ENCODE measurements around the gene CRB2.

CRB2 gene

DNA sequence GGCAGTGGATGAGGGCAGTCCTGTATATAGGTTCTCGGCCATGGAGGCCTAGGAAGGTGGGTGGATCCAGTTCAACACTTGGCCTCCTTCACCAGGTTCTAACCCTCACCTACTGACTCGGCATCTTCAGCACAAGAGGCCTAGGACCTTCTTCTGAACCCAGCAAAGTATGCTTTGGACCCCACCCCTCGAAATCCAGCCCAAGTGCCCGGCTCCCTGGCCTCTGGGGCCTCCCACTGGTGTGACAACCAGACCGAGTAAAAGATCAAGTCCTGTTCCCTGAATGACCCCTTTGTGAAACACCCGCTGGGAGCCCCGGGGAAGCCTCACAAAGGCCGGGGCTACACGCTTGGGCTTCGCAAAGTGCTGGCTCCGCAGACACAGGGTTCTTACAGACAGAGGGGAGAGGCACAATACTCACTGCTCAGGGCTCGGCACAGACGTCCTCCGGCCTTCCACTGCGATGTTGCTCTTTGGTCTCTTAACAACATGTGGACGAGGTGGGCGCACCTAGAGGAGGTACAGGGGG, 47.0 kb downstream of the CRB2 start:
- no peak for DNase-seq (ENCODE audit: low read depth in 3 of 3)

DNA sequence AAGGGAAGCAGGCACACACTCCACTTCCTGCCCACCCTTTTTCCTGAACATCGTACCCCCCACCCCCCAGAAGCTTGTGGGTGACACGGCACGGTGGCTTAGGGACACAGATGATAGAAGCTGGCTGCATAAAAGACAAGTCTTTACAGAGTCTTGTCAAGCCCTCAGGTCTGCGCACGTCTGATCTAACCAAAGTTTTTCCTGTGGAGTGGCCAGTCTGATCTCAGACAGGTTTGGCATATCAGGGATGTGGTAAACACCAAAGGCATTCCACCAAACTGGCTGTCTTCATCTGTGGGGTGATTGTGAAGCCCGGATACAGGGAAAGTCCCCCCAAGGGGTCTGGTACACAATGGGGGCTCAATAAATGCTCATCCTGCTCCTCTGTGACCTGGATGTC, 50.0 kb downstream of the CRB2 start:
- DNase-seq (ENCODE audit: low read depth in 3 of 3) = no peak

DNA sequence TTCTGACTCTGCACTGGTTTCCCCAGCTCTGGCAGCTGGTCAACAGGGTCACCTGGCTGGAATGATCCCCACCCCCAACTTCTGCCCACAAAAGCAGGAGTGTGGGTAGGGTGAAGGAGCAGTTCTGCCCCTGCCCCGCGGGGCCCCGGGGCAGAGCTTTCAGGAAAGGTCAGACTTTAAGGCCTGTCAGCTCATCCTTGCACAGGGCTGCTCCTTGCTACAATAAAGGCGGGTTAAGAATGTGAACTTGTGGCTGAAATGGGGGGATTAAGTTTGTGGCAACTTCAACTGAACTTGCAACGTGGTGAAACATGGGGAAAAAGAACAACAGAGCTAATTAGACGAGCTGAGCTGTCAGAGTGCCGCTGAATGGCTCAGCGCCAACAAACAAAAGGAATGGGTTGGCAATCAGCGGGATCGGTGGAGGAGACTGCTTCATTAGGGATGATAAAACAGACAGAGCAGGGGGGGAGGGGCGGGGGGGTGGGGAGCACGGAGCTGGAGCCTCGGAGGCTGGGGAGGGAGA, 50.8 kb downstream of the CRB2 start:
- no peak for DNase-seq (ENCODE audit: low read depth in 3 of 3)

DNA sequence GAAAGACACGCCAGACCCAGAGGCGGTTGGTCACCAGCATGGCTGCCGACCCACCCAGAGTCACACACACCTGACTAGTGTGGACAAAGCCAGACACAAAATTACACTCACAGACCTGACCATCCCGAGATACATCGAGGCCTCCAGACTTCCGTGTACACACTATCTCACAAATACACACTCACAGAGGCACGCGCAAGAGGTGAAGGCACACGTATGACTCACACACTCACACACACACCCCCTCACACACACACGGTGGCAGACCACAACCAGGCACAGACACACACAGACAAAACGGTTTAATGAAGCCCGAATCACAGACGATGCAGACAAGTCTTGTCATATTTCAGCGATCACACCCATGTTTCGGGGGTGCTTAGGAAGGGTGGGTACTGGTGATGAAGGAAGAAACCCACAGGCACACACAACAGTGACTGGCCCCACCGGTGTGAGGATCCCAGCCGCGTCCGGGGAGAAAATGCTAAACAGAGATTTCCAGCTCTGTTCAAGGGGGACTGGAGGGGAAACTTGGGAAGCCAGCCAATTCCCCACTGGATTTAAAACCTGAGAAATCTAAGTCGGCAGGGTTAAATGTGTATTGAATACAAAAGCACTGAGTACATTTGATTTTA, 51.3 kb downstream of the CRB2 start:
- DNase-seq (ENCODE audit: low read depth in 3 of 3) = no peak

DNA sequence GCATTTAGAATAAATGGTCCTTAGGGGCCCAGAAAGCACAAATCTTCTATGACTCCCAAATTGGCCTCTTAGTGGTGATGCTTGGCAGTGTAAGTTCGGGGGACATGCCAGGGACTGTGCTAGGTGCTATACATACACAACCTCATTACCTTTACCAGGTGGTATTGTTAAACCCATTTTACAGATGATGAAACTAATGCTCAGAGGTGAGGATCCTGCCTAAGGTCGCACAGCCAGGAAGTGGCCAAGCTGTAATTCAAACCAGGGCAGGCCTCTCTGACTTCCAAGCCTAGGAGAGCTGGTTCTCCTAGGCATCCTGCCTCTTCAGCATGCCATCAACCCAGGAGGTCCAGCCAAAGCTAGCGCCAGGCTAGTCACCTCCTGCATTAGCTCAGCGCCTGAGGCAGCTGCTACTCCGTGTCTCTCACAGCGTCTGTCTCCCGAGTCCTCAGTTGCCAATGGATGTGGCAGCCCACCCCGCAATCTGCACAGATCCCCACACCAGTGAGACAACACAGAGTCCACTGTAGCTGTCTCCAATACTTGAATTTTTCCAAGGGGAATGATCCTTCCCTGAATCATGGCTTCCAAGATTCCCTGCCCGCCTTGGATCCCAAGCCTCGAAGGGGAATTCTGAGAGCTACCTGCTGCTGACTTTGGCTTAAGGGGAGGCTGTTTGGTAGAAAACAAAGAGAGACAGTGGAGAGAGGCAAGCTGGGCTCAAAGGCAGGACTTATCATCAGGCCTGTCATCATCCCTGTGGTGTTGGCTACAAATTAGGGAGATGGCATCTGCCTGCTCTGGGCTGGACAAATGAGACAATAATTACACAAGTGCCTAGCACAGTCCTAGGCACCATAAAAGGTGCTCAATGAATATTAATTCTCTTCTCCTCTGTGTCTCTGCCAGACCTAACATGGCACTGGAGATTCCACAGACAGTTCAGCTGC, 52.6 kb downstream of the CRB2 start:
- no peak for DNase-seq (ENCODE audit: low read depth in 3 of 3)

DNA sequence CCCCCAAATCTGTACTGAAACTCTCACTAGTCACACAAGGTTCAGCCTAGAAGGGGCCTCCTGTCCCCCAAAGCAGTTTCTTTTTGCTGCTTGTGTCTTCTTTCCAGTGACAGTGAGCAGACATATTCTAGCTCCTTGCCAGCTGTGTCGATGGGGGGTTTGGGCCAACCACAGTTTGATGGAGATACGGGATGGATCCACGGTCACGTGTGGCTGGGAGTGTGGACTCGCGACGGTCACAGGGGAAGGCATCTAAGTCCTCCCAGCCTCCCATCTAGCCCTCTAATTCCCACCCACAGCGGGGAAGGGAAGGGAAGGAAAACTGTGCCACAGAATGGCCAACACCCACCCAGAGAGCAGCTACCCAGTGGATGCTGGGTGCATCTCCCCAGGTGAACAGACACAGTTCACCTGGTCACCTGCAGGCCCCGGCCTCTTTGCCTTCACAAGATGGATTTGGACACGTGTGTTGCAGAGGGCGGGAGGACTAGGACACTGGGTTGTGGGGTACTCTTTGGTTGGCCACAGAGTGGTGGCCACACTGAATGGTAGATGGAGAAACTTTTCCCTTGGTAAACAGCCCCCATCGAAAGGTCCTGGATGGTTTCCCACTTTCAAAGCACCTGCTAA, 54.4 kb downstream of the CRB2 start:
- no peak for DNase-seq (ENCODE audit: low read depth in 3 of 3)

DNA sequence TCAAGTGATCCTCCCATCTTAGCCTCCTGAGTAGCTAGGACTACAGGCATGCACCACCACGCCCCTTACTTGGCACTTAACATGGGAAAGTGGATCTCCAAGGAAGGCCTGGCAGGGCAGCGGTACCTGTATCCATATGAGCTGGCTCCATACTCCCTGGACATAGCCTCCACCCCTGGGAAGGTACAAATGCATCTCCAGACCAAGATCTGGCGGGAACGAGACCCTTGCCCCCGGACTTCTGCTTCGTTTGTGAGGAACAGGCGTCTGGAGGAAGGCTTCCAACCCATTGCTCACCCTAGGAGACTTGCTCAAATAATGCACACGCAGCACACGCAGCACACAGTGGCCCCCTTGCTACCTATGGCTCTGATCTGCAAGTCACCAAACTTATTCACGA, 55.2 kb downstream of the CRB2 start:
- DNase-seq (ENCODE audit: low read depth in 3 of 3) = no peak

DNA sequence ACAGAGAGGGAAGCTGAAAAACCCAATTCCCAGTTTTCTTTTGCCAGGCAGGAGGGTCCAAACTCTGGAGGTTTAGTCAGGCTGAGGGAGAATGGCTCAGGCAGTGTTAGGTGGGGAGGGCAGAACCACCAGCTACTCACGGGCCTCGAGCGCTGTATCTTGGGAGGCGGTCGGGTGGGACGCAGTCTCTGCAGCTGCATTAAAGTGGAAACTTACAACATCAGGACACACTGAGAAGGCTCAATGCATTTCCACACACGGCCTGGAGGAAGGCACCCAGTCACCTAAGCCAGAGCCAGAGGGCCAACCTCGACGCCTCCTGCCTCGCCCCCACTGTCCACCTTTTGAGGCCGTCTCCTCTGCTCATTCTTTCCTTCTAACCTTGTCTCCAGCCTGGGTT, 55.6 kb downstream of the CRB2 start:
- DNase-seq (ENCODE audit: low read depth in 3 of 3) = no peak

DNA sequence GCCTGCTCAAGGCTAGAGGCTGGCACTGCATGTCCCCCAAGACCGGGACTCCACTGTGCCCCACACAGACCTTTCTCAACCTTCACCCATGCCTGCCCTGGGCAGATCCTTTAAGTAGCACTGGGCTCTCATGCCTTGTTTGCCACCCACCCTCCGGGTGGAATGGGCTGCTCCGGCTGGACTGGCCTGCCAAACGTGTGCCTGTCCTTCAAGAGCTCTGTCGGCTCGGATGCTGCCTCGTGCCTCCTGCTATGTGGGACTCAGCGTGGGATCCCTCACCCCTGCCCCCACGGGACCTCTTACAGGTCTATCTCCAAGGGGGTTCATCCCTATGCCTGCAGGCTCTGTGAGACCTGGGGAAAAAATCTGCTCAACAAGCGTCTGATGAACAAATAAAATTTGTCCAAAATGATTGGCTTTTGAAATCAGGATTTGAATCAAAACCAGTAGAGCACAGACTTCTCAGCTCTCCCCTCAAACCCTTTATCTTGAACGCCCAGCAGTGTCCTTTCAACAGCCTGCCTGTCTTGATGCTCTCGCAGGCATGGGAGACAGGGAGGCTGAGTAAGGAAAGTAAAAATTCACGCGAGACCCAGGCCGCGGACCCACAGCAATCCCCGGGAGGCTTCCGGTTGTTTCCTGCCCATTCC, 56.3 kb downstream of the CRB2 start:
- DNase-seq (ENCODE audit: low read depth in 3 of 3) = no peak

DNA sequence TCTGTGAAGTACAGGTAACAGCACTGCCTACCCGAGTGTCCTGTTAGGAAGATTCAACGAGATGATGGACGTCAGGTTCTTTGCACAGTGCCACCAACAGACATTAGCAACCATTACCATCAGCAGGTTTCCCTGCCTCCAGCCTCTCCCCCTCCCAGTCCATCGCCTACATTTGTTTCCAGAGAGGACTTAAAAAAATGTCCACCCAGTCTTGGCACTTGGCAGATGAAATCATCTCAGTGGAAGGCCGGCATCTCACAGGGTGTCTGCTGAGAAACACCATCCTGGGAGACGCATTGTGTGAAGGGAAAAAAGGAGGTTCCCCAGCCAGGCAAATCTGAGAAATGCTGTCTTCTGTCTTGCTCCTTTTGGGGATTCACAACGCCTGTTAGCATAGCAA, 58.2 kb downstream of the CRB2 start:
- DNase-seq (ENCODE audit: low read depth in 3 of 3) = no peak

DNA sequence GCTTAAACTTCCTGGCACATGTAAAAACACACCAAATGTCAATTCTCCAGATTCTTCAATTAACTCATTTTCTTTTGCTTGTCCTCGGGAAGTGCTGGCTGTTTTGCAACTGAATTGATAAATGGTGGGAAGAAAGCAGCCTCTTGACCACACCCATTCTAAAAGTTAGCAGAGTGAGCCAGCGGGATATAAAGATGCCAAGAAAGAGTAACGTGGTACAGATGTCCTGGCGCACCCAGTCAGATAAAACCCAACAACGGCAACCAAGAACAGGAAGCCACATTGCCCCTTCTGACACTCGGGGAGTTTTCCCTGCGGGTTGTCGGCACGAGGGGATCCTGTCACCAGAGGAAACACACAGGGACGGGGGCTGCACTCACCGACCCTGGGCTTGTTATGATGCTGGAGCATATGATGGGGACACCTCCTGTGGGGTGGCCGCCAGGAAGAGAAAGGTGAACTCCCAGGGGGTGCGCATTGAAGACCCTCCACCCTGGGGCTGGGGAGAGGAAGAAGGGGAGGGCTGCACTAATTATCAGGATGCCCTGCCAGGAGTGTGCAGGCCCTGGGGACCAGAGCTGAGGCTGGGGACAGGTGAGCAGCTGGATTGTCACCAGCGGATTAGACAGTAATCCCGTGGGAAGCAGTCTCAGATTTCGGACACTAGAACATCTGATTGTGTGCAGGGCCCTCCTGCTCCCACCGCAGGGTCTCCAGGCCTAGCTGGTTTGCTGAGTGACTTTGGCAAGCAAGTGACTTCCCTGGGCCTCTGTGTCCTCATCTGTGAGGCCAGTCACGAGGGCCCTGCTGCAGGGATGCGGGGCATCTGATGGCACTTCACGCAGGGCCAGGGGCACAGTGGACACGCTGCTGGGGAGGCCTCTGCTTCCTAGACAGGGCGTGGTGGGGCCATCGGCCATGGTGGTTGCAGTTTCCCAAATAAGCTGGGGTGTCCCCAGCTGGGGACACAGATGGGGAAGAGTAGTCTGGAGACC, 59.2 kb downstream of the CRB2 start:
- DNase-seq (ENCODE audit: low read depth in 3 of 3) = no peak

DNA sequence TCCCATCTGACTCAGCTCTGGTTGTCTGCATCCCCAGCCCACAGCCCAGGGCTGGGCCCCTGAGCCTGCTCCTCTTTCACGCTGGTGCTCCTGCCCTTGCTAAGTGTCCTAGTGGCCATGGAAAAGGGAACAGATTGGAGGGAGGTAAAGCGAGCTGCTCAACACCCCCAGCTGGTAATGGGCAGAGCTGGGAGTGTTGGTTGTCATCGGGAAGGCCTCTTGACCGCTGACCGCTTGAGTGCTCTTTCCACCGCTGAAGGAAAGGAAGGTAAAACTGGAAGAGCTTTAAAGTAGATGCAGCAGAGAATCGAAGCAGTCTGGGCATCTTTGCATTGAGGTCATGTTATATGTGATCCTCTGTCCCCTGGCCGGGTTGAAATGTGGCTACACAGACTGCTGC, 60.2 kb downstream of the CRB2 start:
- no peak for DNase-seq (ENCODE audit: low read depth in 3 of 3)

DNA sequence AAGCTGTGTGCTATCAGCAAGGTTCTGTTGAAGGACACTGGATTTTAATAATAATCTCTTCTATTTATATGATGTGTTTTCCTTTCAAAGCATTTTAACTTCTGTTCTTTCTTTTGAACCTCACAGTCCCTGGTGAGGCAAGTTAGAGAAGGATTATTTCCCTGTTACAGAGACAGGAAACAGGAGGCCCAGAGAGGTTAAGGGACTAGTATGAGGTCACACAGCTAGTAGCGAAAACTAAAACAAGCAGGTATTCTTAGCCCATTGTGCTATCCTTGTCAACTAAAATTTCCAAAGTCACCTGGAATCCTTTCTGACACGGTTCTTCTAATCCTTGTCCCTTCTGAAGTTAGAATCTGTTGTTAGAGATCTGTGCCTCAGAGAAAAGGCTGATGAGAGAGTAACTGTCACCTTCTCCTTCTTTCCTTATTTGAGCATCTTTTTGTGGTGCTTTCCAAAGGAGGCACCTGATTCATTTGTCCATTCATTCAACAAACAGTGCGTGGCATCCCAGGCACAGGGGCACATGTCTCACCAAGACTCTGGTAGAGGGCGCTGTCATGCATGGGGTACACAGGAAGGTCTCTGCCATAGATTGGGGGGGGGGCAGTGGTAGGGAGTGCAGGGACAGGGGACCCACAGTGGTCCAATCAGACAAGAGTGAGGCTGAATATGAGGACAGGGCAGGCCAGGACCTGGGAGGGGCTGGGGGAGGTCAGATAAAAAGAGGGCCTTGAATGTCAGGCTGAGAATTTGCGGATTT, 61.5 kb downstream of the CRB2 start:
- DNase-seq (ENCODE audit: low read depth in 3 of 3) = no peak

DNA sequence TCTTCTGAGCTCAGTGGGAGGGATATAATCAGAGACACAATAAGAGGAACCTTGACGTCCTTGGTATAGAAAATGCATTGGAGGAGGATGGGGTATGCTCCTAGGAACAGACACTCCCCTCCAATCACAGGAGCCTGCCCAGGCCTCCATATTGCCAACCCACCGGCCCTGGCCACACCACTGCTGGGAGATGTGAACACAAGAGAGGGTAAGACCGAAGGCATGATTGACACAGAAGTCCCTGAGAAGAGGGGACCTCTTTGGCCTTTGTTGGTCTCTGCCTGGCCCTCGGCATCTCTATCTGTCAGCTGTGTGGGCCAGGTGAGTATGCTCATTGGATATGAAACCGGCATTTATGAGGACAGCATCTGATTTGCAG, 62.0 kb downstream of the CRB2 start:
- DNase-seq (ENCODE audit: low read depth in 3 of 3) = no peak

DNA sequence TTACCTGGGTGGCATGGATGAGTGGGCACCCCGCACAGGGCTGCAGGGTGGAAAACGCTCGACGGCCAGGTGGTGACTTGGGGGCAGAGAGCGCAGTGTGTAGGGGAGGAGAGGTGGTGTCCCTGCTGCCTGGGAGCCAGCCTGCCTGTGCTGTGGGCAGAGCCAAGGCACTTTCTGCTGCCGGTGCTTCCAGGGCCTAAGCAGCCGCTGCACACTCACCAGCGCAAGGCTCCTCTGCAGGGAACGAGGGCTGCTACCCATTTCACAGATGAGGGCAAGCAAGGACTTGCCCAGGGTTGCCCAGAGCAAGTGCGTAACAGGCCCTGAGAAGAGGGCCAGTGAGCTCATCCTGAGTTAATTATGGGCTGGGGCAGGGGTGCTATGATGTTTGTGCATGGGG, 62.5 kb downstream of the CRB2 start:
- no peak for DNase-seq (ENCODE audit: low read depth in 3 of 3)

DNA sequence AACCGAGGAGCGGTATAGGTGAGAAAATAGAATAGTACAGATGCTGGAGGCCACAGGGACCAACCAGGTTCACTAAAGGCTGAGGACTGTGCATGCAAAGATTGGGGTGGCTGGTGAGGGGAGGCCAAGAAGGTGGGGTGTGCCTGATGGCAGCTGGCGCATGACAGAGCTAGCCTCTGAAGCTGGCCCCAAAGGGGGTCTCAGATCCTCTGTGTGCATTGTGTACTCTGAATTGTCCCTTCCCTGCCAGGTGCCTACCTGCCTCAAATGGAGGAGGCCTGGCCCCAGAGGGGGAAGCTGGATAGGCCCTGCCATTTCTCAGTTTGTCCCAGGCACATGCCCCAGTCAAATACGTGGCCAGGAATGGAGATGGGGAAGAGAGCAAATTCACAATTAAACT, 63.1 kb downstream of the CRB2 start:
- no peak for DNase-seq (ENCODE audit: low read depth in 3 of 3)

DNA sequence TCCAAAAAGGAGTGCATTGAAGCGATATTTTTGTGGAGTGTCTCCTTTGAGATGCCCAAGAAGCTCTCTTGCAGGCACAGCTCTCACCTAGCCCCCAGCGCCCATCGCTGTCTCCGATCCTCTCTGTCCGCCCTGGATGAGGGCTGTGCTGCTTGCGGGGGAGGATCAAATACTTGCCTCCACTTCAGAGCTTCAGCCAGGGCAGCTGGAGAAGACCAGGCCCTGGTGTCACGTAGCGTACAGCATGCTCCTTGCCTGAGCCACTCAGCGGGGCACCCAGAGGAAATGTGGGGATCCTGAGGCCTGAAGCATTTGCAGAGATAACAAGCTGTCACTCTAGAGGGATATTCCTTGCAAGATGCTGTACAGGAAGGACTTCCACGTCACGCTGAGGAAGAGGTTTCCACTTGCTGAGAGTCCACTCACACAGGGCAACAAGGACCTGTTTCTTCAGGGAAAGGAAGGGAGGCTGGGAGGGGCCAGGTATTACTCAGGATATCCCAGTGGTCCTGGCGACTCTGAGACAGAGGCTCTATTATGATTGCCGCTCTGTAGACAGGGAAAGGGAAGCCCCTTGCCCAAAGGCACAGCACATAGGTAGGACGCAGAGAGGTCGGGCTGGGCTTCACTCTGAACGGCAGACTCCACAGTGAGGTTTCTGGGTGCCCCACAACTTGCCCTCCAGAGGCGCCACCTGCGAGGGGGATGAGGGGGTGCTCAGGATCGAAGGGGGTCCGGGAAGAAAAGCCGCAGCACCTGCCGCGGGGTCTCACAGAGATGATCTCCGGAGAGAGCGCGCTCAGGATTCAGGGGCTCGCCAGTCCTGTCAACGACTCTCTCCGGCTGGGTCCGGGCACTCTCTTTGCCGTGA, 64.0 kb downstream of the CRB2 start:
- no peak for DNase-seq (ENCODE audit: low read depth in 3 of 3)

DNA sequence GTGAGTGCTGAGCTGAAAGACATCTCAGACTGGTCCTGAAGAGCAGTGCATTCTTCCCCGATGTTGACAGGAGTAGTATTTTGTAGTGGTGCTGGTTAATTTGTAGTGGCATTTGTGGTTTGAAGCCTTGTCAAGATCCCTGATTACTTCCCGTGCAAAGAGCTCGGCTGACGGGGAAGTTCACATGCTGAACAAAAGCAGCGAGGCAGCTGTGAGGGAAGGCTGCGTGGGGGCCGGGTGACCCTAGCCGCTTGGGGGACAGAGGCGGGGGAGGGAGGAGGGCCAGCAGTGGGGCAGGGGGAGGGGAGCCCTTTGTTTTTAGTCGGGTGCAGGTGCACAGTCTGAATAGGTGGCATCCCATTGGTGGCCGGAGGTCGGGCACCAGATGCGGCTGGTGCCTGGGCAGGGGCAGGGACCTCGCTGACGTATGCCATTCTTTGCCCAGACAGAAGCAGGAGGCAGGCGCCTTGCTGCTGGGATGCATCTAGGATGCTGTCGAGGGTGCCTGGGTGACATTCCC, 64.7 kb downstream of the CRB2 start:
- DNase-seq (ENCODE audit: low read depth in 3 of 3) = no peak

DNA sequence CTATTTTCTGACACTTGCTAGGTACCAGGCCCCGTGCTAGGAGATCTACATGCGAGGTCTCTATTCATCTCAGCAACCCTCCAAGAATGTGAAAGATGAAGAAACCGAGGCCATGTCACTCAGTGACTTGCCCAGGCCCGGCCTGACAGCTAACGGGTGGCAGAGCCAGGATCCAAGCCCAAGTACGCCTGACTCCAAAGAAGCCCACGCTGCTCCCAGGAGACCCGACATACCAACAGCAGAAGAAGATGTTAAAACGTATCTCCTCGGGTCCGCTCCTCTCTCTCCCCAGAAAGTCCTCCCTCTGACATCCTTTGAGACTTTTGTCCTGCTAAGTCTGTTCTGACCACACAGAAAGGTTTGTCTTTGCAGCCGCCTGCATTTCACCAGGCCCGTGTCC, 65.2 kb downstream of the CRB2 start:
- no peak for DNase-seq (ENCODE audit: low read depth in 3 of 3)

Measured in stimulated activated CD4-positive, alpha-beta T cell treated with anti-CD3 and anti-CD28 coated beads, TNF-alpha, amount 100 ng/mL, for 4 hours (primary cell).